Right lung (tissue), 5 donors: ENCODE data around the gene CENPE. TPM values are rescaled to one million over a fixed set of nuclear protein-coding genes. Genes with fewer than 3 reads are reported as not detected.

Experiments used
- DNase-seq, 2 donors: peaks; one replicate each; pipeline ENCODE4 v3.0.0-alpha.2; 2013
- polyA plus RNA-seq, 5 donors: library from polyadenylated mRNA; unstranded; fragments of 120-200 nt; gene quantifications; one replicate each; pipeline versions ENCODE4 v1.2.1 to v1.2.3, GENCODE V29; 2013; ENCODE audit warnings: inconsistent platforms in 1 of 5, low replicate concordance in 1 of 5; ENCODE audit not compliant: insufficient read length in 5 of 5, insufficient read depth in 1 of 5

CENPE gene
- polyA plus RNA-seq, 5 donors: 5.2 to 35.9 (median 13.6) TPM

GRCh38 chr4:103136671-103137445 is 61.3 kb downstream of the CENPE start:
- DNase-seq: no peak

- no peak for DNase-seq
These were observed 69.0 kb downstream of the CENPE start for GRCh38 chr4:103129174-103129573.

GRCh38 chr4:103126126-103126525 is 72.0 kb downstream of the CENPE start:
- DNase-seq: no peak

GRCh38 chr4:103123114-103123513 is 75.0 kb downstream of the CENPE start:
- DNase-seq: no peak

GRCh38 chr4:103118166-103118565 is 80.0 kb downstream of the CENPE start:
- no peak for DNase-seq

GRCh38 chr4:103111598-103111997 is 86.5 kb downstream of the CENPE start:
- no peak for DNase-seq

- no peak for DNase-seq
These were observed 89.6 kb downstream of the CENPE start for GRCh38 chr4:103108542-103108941.

- no peak for DNase-seq
These were observed 92.4 kb downstream of the CENPE start for GRCh38 chr4:103105558-103106356.

- no peak for DNase-seq
These were observed 93.3 kb downstream of the CENPE start for GRCh38 chr4:103104886-103105285.

- no peak for DNase-seq
These were observed 97.5 kb downstream of the CENPE start for GRCh38 chr4:103100691-103101090.

GRCh38 chr4:103099691-103100392 is 98.3 kb downstream of the CENPE start, which contains the start of gene BDH2:
BDH2 (minus strand) TSS chr4:103099834; CDS start chr4:103096254, 3,580 bp downstream.
- peak; percentile 85 to 90 for DNase-seq

- peak; percentile 8 to 24 for DNase-seq
These were observed 99.2 kb downstream of the CENPE start for GRCh38 chr4:103098756-103099440.

- DNase-seq: no peak
These were observed 99.8 kb downstream of the CENPE start for GRCh38 chr4:103098341-103098740.

- DNase-seq: no peak
These were observed 101.0 kb downstream of the CENPE start for GRCh38 chr4:103097112-103097511.

- no peak for DNase-seq
These were observed 103.1 kb downstream of the CENPE start for GRCh38 chr4:103095080-103095479.

GRCh38 chr4:103092245-103092644 is 105.9 kb downstream of the CENPE start:
- DNase-seq: no peak

- peak; percentile 31 to 46 for DNase-seq
These were observed 106.4 kb downstream of the CENPE start for GRCh38 chr4:103091601-103092223.

- no peak for DNase-seq
These were observed 108.7 kb downstream of the CENPE start for GRCh38 chr4:103089481-103089880.

GRCh38 chr4:103086551-103086950 is 111.6 kb downstream of the CENPE start:
- DNase-seq: no peak

- no peak for DNase-seq
These were observed 112.5 kb downstream of the CENPE start for GRCh38 chr4:103085555-103086196.

- DNase-seq: no peak
These were observed 118.5 kb downstream of the CENPE start for GRCh38 chr4:103079621-103080020.
